Astrocyte of the cerebellum (primary cell): ENCODE results near the gene QRFPR.
"Not testable (repeated sequence)": the region's sequence is repeated elsewhere in the genome, so short reads cannot be mapped to it uniquely, and the experiment has no call there.

Source experiments
- DNase-seq: peaks from one replicate; pipeline ENCODE4 v3.0.0-alpha.2; 2011; ENCODE audit warnings: low read depth
- H3K4me3 ChIP-seq: 2 replicates; pipeline ENCODE4 v1.5.1; 2011; ENCODE audit warnings: mild to moderate bottlenecking, low read depth, low read length, moderate library complexity
- in situ Hi-C: cut with HindIII; loops from 2 replicates; pipeline ENCODE4 v1.10.0; 2017; ENCODE audit warnings: low sequenced_read_pairs
- TF ChIP-seq, protein P1 (sequence below): IDR thresholded peaks from 2 replicates; pipeline ENCODE4 v1.5.1; 2012; ENCODE audit warnings: low read length, low read depth, moderate library complexity, mild to moderate bottlenecking; ENCODE audit errors: missing control alignments

Gene QRFPR

DNA sequence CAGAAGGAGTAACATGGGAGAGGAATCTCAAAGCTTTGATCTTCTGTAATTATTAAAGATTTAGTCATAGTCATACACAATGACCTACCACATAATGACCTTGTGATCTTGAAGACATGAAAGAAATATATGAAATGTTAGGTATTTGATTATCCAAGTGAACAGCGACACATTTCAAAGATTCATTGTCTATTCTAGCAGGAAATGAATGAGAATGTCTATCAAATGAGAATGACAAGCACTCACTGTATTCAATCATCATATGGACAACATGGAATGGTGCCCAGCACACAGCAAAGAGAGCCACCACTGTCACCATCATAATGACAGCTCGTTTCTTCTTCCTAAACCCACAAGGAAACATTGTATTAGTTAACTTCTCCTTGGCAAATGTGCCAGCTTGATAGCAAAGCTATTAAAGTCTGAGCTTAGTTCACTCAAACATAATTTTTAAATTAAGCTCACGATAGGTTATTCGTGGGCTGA, 50.6 kb downstream of the QRFPR start:
- in situ Hi-C loops: no loop called here
- DNase-seq: no peak
- H3K4me3 ChIP-seq: no peak overlapping the region
- TF ChIP-seq, protein P1, sequence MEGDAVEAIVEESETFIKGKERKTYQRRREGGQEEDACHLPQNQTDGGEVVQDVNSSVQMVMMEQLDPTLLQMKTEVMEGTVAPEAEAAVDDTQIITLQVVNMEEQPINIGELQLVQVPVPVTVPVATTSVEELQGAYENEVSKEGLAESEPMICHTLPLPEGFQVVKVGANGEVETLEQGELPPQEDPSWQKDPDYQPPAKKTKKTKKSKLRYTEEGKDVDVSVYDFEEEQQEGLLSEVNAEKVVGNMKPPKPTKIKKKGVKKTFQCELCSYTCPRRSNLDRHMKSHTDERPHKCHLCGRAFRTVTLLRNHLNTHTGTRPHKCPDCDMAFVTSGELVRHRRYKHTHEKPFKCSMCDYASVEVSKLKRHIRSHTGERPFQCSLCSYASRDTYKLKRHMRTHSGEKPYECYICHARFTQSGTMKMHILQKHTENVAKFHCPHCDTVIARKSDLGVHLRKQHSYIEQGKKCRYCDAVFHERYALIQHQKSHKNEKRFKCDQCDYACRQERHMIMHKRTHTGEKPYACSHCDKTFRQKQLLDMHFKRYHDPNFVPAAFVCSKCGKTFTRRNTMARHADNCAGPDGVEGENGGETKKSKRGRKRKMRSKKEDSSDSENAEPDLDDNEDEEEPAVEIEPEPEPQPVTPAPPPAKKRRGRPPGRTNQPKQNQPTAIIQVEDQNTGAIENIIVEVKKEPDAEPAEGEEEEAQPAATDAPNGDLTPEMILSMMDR: no peak

DNA sequence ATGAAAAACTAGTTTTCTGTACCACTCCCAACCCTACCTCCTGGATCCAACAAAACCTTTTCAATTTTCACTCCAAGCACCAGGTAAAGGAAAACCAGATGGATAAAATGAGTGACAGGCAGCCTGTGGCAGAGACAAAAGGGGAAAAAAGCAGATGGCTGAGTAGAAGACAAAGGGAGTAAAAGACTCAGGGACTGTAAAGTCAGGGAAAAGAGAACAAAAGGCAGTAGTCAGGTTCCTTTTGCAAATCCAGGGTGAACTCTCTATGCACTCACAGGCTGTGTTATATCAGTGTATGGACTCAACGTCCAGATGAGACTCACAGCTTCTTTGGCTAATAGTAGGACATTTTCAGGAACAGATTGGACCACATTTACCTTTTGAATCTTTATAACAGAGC, 54.2 kb downstream of the QRFPR start:
- TF ChIP-seq, protein P1: no peak
- DNase-seq: no peak
- no peak overlapping the region for H3K4me3 ChIP-seq
- in situ Hi-C loops: no loop called here

DNA sequence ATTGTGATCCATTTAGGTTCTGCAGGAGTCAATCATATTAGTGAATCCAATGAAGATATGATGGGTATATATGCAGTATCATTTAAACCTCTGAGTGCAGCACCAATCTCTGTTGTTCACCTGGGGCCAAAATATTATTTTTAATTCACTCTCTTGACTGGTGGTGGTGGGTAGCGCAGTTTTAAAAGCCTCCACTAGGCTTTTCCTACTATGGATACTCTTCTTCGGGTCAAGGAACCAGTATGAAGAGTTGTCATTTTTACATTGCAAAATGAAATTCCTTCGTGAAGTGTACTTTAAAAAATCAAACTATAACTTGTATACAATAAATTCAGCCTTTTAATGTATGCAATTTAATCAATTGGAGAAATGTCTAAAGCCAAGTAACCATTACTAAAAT, 56.5 kb downstream of the QRFPR start:
- no peak for DNase-seq
- no peak overlapping the region for H3K4me3 ChIP-seq
- in situ Hi-C loops: no loop called here
- TF ChIP-seq, protein P1: no peak

DNA sequence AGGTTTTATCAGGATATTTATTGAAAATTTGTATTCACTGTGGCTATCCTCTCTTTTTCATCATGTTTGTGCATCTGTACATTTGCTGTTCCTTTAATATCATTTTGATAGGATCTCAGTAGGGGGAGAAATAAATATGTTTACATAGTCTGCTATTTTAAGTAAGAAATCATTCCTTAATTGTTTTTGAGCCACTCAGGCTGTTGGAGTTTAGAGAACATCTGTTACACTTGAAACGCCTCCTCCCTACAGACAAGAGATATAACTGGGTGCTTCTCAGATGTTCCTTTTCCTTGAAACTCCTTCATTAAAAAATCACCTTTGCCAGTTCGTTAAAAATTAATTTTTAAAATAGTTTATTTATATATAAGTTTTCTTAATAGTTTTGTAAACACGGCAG, 59.4 kb downstream of the QRFPR start:
- no peak for DNase-seq
- TF ChIP-seq, protein P1: no peak
- in situ Hi-C loops: no loop called here

DNA sequence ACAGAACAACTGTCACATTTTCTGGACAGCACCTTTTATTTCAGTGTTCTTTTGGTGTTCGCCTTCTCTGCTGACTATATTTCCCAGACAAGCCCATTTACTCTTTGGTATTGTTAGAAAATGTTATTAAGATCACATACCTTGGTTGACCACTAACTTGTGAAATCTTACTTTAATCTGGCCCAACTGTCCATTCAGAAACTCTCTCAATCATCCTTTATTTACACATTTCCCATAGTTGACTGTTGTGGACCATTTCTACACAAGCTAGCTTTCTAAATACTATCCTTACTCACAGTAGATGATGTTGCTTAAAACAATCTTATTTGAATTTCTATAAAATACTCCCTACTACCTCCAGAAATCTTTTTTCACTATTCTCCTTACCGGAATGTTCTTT, 64.7 kb downstream of the QRFPR start:
- TF ChIP-seq, protein P1: no peak
- no peak for DNase-seq
- in situ Hi-C loops: no loop called here

More for the DNA sequence above, 59.4 kb downstream of the QRFPR start:
- no peak overlapping the region for H3K4me3 ChIP-seq

DNA sequence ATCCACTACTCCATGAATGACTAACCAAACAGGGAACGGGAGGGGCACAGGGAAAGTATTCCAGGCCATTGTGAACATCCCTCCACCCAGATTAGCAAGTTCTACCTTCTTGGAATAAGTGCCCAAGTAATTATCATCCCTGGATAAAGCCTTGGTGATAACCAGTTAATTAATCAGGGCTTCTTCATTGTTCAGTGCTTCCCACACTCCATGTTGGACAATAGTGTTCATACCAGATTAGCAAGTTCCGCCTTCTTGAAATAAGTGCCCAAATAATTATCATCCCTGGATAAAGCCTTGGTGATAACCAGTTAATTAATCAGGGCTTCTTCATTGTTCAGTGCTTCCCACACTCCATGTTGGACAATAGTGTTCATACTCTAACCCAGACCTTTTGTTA, 67.4 kb downstream of the QRFPR start:
- DNase-seq, in situ Hi-C loops, H3K4me3 ChIP-seq: not testable (repeated sequence)

More for the DNA sequence above, 64.7 kb downstream of the QRFPR start:
- no peak overlapping the region for H3K4me3 ChIP-seq

DNA sequence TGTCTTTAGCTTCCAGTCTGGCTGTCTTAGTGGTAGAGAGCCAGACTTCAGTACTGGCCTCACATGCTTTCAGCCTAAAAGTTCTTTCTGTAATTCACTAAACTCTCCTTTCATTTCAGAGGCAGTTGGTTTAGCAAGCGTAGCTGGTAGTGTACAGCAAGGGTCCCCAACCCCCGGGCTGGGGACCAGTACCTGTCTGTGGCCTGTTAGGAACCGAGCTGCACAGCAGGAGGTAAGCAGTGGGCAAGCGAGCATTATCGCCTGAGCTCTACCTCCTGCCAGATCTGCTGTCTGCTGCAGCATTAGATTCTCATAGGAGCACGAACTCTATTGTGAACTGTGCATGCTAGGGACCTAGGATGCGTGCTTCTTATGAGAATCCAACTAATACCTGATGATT, 72.0 kb downstream of the QRFPR start:
- TF ChIP-seq, protein P1: no peak
- no peak for DNase-seq
- in situ Hi-C loops: no loop called here
- no peak overlapping the region for H3K4me3 ChIP-seq
